Pancreas (tissue), 10 donors: Measurements from ENCODE around the gene DSG4. TPM values are rescaled to one million over a fixed set of nuclear protein-coding genes. Genes with fewer than 3 reads are reported as not detected.

Source experiments
- ATAC-seq, 4 donors: fragments of 200-7000 bp; cut with Tn5 transposase; one replicate each; pipeline versions ENCODE4 v1.8.0 to v1.9.1; 2020; ENCODE audit warnings: mild to moderate bottlenecking in 4 of 4, moderate library complexity in 4 of 4
- DNase-seq, 6 donors: peaks; one replicate each; pipeline ENCODE4 v3.0.0-alpha.2; 2020
- FAIRE-seq: peaks from 2 replicates; lab custom pipeline; 2012; peaks lifted over from hg19 to GRCh38; lab: Jason Lieb, UNC
- H3K27ac ChIP-seq, 4 donors: fragments of 200-600 bp; sonication (generic); 1 replicate in 3 of 4; 2 replicates in 1 of 4; pipeline versions ENCODE4 v1.5.0 to v1.8.0; 2020
- H3K27me3 ChIP-seq, 4 donors: fragments of 200-600 bp; one replicate each; pipeline ENCODE4 v1.8.0; 2021
- H3K36me3 ChIP-seq, 3 donors: fragments of 200-600 bp; sonication (generic) in 1 of 3; one replicate each; pipeline versions ENCODE4 v1.5.0 to v1.8.0; 2020 to 2021
- H3K4me1 ChIP-seq, 3 donors: fragments of 200-600 bp; one replicate each; pipeline ENCODE4 v1.8.0; 2021
- H3K4me3 ChIP-seq, 4 donors: fragments of 200-600 bp; sonication (generic) in 2 of 4; one replicate each; pipeline versions ENCODE4 v1.5.0 to v1.8.0; 2020 to 2021
- H3K9me3 ChIP-seq, 4 donors: fragments of 200-600 bp; one replicate each; pipeline ENCODE4 v1.8.0; 2021
- WGBS, 2 donors: extraction: QIAGEN DNeasy Blood & Tissue Kit; methylation state at CpG; one replicate each; pipeline ENCODE4 v1.1.7; 2013; 5-methylcytosine and 5-hydroxymethylcytosine counted together
- intact Hi-C, 3 donors: fragments of 100-400 bp; cut with DNase I; formaldehyde crosslinking; loops; one replicate each; pipeline versions ENCODE4 v1.11.1 to v1.14.2; 2022
- polyA plus RNA-seq, 2 donors: library from polyadenylated mRNA; stranded (reverse); fragments of 200-250 nt; gene quantifications; one replicate each; pipeline ENCODE4 v1.2.3, GENCODE V29; 2013
- total RNA-seq, 6 donors: library from RNA; stranded (reverse); fragmentation: NEBNext Ultra II Directional in 4 of 6; extraction: Animal tissue kit (Norgen Biotek cat#: 25700) in 4 of 6; gene quantifications; one replicate each; pipeline versions ENCODE4 v1.2.1 to v1.2.4, GENCODE V29; 2021 to 2023
- TF ChIP-seq, protein P1 (sequence below), 4 donors: fragments of 200-600 bp; sonication (generic) in 3 of 4; IDR thresholded peaks; one replicate each; pipeline versions ENCODE4 v1.5.0 to v1.8.0; 2021; ENCODE audit warnings: antibody characterized with exemption in 4 of 4
- donor health status: healthy with polysubstance abuse.
- donor health status: DM: no; HTN: no; CAD: no; lungs with moderate emphysema.
- donor health status: DM: no; HTN: no; CAD: no.
- donor health status: control.
- donor health status: control.
- donor health status: Bipolar disorder and iron deficiency.
- donor health status: DM: yes; HTN: yes; CAD: no.
- donor health status: DM: no; HTN: no; CAD: no.
- donor health status: DM: no; HTN: no; CAD: no.
- donor health status: DM: yes; HTN: yes; CAD: no.

The DSG4 gene
- total and polyA plus RNA-seq, 8 donors: not detected

DNA sequence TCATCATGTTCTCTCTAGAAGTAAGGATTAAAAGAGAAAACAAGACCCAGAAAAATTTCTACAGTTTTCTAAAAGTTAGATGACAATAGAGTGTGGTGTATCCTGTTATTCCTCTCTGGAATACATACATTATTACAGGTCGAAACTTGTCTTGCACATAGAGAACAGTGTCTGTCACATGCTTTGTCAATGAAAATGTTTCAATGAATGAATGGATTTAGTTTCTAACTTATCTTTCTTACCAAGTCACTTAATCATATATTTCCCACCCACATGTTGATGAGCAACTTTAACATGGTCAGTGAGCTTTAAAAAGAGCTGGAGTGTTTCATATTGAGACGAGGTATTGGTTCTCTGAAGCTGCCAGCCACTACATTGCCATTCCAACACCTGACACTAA is 4.3 kb downstream of the DSG4 start:
- Histone ChIP-seq H3K36me3 (no peaks in the 10 kb centered on the region), H3K27ac (no peak overlapping the region), H3K4me3 (no peak overlapping the region), H3K4me1 (no peaks in the 10 kb centered on the region), H3K27me3 (no peaks in the 10 kb centered on the region), H3K9me3 (no peaks in the 10 kb centered on the region)
- ATAC-seq (no peak), DNase-seq (no peak), FAIRE-seq (no peak)
- 64 to 76% methylated on average over 2 of the region's 2 CpGs for WGBS, 2 donors
- TF ChIP-seq, protein P1, sequence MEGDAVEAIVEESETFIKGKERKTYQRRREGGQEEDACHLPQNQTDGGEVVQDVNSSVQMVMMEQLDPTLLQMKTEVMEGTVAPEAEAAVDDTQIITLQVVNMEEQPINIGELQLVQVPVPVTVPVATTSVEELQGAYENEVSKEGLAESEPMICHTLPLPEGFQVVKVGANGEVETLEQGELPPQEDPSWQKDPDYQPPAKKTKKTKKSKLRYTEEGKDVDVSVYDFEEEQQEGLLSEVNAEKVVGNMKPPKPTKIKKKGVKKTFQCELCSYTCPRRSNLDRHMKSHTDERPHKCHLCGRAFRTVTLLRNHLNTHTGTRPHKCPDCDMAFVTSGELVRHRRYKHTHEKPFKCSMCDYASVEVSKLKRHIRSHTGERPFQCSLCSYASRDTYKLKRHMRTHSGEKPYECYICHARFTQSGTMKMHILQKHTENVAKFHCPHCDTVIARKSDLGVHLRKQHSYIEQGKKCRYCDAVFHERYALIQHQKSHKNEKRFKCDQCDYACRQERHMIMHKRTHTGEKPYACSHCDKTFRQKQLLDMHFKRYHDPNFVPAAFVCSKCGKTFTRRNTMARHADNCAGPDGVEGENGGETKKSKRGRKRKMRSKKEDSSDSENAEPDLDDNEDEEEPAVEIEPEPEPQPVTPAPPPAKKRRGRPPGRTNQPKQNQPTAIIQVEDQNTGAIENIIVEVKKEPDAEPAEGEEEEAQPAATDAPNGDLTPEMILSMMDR (IDR thresholded peaks at IDR 0.05): no peak
- intact Hi-C loops: no loop called here

DNA sequence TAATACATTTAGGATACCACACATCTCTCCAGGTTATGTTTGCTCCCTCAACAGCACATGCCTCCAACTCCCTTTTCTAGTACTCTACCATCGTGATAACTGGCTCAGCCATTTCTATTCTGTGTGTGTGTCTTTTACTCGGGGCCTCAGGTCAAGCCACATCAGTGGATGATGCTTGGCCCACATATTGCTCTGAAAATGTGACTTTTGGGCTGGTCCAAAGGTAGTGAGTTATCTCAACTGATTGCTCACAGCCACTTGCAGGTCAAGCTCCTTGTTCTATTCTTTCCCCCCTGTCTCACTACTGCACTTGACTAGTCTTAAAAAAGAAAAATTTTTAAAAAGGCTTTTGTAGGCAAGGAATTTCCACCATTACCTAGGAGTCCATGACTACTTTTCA is 5.5 kb downstream of the DSG4 start:
- 69 to 78% methylated on average over 2 of the region's 2 CpGs for WGBS, 2 donors
- H3K36me3 ChIP-seq: no peaks in the 10 kb centered on the region
- no peaks in the 10 kb centered on the region for H3K9me3 ChIP-seq
- no peak overlapping the region for H3K27ac ChIP-seq
- FAIRE-seq: no peak
- no peak for ATAC-seq
- TF ChIP-seq, protein P1 (IDR thresholded peaks at IDR 0.05): no peak
- no peak for DNase-seq
- no peak overlapping the region for H3K4me3 ChIP-seq
- intact Hi-C loops: no loop called here
- no peaks in the 10 kb centered on the region for H3K4me1 ChIP-seq
- H3K27me3 ChIP-seq: no peaks in the 10 kb centered on the region

DNA sequence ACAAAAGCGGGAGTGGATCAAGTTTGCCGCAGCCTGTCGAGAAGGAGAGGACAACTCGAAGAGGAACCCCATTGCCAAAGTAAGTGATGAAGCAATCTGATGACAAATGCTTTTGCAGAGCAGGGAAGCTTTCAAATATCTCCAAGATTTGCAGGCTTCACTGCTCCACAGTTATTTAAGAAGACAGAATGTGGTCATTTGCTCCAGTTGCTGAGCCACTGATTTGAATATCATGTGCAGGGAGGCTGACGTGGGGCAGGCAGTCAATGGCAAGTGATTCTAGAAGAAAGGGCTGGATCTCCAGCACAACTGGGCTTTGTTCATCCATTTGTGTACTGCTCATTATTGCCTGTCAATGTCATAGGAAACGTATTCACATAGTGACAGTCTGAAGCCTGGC is 10.2 kb downstream of the DSG4 start:
- DNase-seq: no peak
- TF ChIP-seq, protein P1 (IDR thresholded peaks at IDR 0.05): no peak
- FAIRE-seq: no peak

DNA sequence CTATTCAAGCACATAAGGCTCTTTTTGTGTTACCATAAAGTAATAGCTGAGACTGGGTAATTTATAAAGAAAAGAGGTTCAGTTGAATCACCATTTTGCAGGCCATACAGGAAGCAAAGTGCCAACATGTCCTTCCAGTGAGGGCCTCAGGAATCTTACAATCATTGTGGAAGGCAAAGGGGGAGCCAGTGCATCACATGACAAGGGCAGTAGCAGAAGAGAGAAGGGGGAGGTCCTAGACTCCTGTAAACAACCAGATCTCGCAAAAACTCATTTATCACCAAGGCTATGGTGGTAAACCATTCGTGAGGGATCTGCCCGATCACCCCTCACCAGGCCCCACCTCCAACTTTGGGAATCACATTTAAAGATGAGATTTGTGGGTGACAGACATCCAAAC is 16.7 kb downstream of the DSG4 start:
- TF ChIP-seq, protein P1 (IDR thresholded peaks at IDR 0.05): no peak
- ATAC-seq (no peak), FAIRE-seq (no peak), DNase-seq (no peak)
- no peaks in the 10 kb centered on the region for H3K27me3 ChIP-seq
- no peak overlapping the region for H3K27ac ChIP-seq
- no peaks in the 10 kb centered on the region for H3K4me1 ChIP-seq
- no peaks in the 10 kb centered on the region for H3K9me3 ChIP-seq
- 67 to 70% methylated on average over 3 of the region's 3 CpGs for WGBS, 2 donors
- intact Hi-C loops: no loop called here
- H3K4me3 ChIP-seq: no peak overlapping the region
- H3K36me3 ChIP-seq: no peaks in the 10 kb centered on the region

More for the DNA sequence above, 10.2 kb downstream of the DSG4 start:
- Histone ChIP-seq H3K4me1 (no peaks in the 10 kb centered on the region), H3K36me3 (no peaks in the 10 kb centered on the region), H3K4me3 (no peak overlapping the region), H3K27ac (no peak overlapping the region), H3K9me3 (no peaks in the 10 kb centered on the region), H3K27me3 (no peaks in the 10 kb centered on the region)
- no peak for ATAC-seq
- intact Hi-C loops: no loop called here
- 79 to 84% methylated on average over 6 of the region's 6 CpGs for WGBS, 2 donors

DNA sequence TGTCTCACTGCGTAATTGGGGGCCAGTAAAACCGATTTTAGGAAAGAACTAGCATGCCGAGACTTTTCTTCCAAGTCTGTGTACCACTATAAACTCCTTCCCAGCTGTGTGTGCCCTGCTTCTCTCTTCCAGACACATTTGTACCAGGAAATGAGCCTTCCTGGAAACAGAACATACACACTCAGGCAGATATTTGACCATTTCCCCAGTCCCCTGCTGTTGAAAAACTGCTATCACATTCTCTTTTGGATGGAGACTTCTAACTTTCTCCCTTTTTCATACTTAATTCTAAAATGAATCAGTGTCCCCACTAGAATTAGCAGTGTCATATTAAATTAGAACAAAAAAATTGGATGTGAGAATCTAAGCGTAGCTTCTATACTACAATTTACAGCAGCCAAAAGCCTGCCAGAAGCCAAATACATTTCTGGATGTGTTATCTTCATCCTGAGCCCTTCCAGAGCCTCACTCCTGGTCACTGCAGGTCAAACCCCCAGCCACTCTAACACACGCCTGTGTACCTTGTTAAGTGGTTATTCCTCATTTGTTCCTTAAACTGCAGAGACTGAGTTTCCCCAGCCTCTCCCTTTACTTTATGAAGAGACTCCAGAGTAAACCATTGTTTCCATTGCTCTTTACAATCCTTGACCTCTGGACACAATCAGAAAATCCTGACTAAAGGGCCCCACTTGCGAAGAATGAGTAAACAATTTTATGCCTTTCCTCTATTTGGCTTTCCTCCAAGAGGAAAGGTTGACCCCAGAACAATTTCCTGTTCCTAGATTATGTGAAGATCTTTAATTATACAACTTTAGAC is 20.4 kb downstream of the DSG4 start:
- no peak for ATAC-seq

More for the DNA sequence above, 20.4 kb downstream of the DSG4 start:
- Histone ChIP-seq H3K27ac (no peak overlapping the region), H3K27me3 (no peaks in the 10 kb centered on the region), H3K4me3 (no peak overlapping the region), H3K36me3 (no peaks in the 10 kb centered on the region), H3K9me3 (no peaks in the 10 kb centered on the region), H3K4me1 (peaks cover 0 to 15% (median 9%) of the 10 kb centered on the region in 3 donors)
- 56 to 63% methylated on average over 6 of the region's 6 CpGs for WGBS, 2 donors
- peak; percentile 43 for FAIRE-seq
- TF ChIP-seq, protein P1 (IDR thresholded peaks at IDR 0.05): no peak
- intact Hi-C loops: no loop called here
- DNase-seq: no peak
